ENCODE results near the gene CADPS2. TPM values are rescaled to one million over a fixed set of nuclear protein-coding genes. Genes with fewer than 3 reads are reported as not detected.

Gene CADPS2
- total RNA-seq, 1 donor from 2014 or later = 4.4 TPM

DNA sequence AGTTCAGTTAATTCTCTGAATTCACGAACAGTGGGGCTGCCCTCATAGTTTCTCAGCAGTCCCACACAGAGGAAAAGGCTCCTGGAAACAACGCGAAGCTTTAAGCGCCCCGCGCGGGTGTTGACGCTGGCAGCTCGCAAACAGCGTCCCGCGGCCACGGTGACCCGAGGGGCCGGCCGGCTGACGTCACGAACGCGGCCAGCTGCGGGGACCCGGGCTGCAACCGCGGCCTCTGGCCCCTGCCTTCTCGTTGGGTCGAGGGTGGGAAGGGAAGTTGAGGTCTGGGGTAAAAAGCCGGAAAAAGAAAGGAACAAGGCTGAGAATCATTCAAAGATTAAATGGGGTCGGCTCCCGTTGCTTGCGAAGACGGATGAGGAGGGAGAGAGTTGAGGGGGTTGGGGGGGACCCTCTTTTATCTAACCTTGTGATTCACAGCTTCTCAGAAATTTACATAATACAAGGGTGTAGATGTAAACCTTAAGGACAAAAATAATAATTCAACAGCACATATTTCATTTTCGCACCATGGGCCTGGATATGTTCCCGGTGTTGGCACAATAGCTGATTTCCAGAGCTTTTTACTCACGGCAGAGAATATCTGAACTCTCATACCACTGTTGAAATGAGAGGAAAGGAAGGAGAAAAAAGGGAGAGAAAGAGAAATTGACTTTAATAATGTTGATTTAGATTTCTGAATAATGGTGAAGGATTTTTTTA is 574.4 kb downstream of the CADPS2 start:
- no peak overlapping the region for H3K4me3 ChIP-seq (ENCODE audit: low read depth, low read length)
- TF ChIP-seq, protein P1, sequence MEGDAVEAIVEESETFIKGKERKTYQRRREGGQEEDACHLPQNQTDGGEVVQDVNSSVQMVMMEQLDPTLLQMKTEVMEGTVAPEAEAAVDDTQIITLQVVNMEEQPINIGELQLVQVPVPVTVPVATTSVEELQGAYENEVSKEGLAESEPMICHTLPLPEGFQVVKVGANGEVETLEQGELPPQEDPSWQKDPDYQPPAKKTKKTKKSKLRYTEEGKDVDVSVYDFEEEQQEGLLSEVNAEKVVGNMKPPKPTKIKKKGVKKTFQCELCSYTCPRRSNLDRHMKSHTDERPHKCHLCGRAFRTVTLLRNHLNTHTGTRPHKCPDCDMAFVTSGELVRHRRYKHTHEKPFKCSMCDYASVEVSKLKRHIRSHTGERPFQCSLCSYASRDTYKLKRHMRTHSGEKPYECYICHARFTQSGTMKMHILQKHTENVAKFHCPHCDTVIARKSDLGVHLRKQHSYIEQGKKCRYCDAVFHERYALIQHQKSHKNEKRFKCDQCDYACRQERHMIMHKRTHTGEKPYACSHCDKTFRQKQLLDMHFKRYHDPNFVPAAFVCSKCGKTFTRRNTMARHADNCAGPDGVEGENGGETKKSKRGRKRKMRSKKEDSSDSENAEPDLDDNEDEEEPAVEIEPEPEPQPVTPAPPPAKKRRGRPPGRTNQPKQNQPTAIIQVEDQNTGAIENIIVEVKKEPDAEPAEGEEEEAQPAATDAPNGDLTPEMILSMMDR (conservative IDR thresholded peaks at IDR 0.05; ENCODE audit: low read depth, low read length) = no peak
- DNase-seq (ENCODE audit: low read depth) = no peak

DNA sequence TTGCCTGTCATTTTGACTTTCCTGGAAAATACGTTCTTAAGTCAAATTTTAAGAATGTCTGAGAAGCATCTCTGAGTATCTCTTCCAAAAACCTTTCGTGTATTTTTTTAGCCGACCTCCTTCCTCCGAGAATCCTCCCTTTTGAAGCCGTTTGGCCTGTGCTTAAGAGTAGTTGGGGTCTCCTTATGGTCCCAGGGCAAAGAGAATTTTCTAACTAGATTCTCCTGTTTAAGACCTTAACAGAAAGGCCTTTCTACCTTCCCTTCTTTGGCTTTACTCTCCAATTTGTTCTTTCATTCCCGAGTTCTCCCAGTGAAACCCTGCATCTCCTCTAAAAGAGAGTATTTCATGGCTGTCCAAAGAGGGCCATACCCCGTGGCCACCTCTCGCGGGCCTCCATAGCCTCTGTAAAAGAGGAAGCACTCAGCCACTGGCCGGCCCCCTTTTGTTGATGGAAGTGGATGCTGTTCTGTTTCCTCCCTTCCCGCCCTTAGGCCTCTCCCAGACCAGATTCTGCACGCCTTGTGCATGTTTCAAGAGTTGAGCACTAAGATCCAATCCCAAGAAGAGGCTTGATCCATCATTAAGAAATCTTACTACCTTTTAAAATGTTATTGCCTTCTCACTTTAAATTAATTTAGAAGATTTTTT is 575.1 kb downstream of the CADPS2 start:
- DNase-seq (ENCODE audit: low read depth) = no peak
- no peak overlapping the region for H3K4me3 ChIP-seq (ENCODE audit: low read depth, low read length)

DNA sequence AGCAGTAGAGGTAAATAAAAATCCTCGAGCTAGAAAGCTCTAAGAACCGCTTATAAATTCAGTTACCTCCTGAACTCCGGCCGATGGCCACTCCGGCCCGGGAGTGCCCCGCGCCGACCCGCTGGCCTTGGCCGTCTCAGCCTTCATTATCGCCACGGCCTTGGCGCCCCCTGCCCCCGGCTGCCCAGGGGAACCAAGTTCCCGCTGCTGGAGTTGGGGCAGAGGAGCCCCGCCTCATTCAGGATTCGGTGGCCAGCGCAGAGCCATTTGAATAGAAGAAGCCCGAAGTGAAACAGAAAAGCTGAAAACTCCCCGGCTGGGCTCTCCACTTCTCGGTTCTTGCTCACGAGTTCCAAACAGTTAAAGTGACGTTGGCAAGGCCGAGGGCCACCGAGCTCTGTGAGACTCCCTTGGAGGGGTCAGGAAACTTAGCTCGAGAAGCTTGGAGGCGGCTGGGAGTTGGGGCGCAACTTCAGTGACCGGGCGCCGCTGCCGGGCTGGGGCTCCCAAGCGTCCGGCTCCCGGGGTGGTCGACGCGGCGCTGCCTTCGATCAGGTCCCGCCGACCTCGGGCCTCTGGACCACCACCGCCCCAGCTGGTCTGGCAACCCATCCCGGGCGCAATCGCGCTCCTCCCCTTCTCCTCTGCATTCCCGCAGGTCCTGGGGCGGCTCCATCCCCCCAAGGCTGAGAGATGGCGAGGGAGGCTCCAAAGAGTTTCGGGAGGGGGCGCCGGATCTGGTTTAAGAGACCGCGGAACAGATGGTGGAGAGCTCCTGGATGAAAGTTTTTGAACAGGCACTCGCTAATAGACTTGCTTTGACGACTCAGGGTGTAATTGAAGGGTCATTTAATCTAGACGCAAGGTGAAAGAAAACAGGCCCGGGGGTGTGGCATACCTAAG is 575.9 kb downstream of the CADPS2 start:
- DNase-seq (ENCODE audit: low read depth) = no peak
- TF ChIP-seq, protein P1 (conservative IDR thresholded peaks at IDR 0.05; ENCODE audit: low read depth, low read length) = no peak
- peak overlapping the region; percentile 43 for H3K4me3 ChIP-seq (ENCODE audit: low read depth, low read length)

More for the DNA sequence above, 575.1 kb downstream of the CADPS2 start:
- TF ChIP-seq, protein P1 (conservative IDR thresholded peaks at IDR 0.05; ENCODE audit: low read depth, low read length) = no peak

DNA sequence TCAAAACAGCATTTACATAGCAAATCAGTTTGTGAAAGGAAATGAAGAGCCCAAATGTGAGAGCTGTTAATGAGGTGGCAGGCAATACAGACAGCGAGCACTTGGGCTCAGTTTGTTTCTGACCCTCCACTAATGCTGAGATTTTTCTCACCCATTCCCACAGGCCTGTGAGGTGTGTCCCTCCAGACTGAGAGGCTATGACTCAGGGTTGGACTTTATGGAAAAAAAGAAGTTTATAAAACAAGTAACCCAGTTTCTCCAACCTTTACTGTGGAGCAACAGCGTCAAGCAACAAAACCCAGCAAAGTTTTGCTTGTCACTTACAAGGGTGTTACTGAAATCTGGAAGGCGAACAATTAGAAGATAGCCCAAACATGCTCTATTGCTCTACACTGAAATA is 576.8 kb downstream of the CADPS2 start:
- TF ChIP-seq, protein P1 (conservative IDR thresholded peaks at IDR 0.05; ENCODE audit: low read depth, low read length) = no peak
- no peak for DNase-seq (ENCODE audit: low read depth)
- no peak overlapping the region for H3K4me3 ChIP-seq (ENCODE audit: low read depth, low read length)

DNA sequence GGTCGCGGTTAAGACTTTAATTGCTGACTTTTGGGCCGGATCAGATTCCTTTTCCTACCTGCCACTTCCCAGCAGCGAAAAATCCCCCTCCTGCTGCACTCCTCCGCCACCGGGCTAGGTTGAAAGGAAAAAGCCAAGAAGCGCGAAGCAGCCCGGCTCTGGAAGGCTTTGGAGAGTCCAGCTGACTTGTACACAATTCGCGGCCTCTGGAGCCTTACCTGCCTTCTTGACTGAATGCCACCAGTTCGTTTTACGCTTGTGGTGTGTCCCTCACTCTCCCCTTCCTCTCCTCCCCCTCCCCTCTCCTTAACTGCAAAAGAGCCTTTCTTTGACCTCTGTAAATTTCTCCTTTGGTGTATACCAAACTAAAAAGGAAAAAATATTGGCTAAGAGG is 579.0 kb downstream of the CADPS2 start:
- TF ChIP-seq, protein P1 (conservative IDR thresholded peaks at IDR 0.05; ENCODE audit: low read depth, low read length) = no peak
- no peak for DNase-seq (ENCODE audit: low read depth)

DNA sequence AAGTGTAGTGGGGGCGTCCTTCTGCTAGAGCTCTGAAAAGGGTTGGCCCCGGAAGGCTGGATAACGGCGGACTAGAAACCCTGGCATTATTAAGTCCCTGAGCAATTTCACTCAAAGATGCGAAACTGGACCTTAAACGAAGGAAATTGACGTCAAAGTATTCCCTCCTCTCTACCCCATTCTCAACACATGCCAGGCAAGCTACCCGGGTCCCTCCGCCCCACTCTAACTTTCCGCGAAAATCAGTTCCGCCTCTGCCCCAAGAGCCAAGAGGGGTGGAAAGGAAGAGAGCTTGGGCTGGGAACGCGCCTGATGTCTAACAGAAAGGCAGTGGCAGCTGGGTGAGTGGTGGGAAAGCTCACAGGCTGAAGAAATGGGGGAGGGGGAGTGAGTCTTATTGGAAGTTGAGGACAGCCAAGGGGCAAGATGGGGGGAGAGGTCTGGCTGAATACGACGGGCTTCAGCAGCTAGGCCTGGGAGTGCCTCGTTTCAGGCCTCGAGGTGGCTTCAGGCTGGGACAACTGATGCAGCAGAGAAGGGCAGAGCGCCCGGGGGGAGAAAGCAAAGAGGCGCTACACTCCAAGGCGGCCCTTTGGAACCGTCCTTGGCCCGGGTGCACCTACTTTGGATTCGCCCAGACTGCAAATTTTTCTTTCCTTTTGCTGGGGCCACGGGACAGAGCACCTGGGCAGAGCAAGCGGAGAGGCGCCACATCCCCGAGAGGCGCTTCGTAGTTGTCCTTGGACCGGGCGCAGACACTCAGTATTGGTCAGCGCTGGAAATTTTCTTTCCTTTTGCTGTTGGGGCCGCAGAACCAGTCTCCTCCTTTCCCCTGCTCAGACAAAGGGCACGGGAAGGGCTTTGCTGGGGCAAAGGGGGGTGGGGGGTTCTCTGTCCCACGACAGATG is 579.7 kb downstream of the CADPS2 start:
- DNase-seq (ENCODE audit: low read depth) = no peak
- no peak overlapping the region for H3K4me3 ChIP-seq (ENCODE audit: low read depth, low read length)
- TF ChIP-seq, protein P1 (conservative IDR thresholded peaks at IDR 0.05; ENCODE audit: low read depth, low read length) = no peak

More for the DNA sequence above, 579.0 kb downstream of the CADPS2 start:
- no peak overlapping the region for H3K4me3 ChIP-seq (ENCODE audit: low read depth, low read length)

Data from epithelial cell of proximal tubule (primary cell).